ELF-1 (cell line): ENCODE measurements around the gene MGST3.
"Not testable (repeated sequence)": the region's sequence is repeated elsewhere in the genome, so short reads cannot be mapped to it uniquely, and the experiment has no call there.

Source experiments
- DNase-seq: peaks from one replicate; pipeline ENCODE4 v3.0.0-alpha.2; 2016; ENCODE audit warnings: low read depth, low spot score

MGST3 gene

DNA sequence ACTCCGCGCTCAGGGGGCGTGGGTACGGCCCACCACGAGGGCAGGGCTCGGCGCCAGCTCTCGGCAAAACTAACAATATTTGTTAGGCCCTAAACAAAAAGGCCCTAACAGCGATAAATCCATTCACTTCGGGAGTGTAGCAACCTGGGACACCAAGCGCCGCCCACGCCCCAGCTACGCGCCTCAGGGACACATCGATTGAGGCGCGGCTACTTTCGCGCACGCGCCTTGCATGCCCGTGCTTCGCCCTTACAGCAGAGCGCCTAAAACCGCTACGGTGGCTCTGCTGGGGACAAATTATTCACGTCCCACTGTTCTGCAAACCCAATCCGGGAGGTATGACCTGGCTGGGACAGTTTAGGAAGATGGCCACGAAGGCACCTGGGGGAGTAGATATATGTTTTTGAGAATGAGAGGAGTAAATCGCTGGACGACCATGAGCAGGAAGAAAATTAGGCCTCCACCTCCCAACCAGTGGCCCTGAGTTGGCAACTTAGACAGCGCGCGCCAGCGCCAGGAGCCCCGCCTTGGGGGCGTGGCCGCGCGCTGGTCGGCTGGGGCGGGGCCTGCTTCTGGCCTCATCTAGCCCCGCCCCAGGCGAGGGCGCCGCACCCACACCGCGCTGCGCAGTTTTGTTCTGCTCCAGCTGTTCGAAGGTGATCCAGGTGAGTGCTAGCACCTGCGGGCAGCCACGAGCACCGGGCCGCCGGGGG, at the start of gene MGST3:
TSS of gene MGST3 (plus strand) at position 606 of the 713 bp plus-strand sequence. CDS start 18,614 bp downstream, outside the sequence.
- DNase-seq: peak; percentile 97

DNA sequence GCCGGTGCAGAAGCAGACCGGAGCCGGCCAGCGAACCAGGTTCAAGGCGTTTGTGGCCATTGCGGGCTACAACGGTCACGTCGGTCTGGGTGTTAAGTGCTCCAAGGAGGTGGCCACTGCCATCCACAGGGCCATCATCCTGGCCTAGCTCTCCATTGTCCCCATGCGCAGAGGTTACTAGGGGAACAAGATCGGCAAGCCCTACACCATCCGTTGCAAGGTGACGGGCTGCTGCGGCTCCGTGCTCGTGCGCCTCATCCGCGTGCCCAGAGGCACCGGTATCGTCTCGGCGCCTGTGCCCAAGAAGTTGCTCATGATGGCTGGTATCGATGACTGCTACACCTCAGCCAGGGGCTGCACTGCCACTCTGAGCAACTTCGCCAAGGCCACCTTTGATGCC, 49.1 kb upstream of the MGST3 start:
- DNase-seq: no peak

DNA sequence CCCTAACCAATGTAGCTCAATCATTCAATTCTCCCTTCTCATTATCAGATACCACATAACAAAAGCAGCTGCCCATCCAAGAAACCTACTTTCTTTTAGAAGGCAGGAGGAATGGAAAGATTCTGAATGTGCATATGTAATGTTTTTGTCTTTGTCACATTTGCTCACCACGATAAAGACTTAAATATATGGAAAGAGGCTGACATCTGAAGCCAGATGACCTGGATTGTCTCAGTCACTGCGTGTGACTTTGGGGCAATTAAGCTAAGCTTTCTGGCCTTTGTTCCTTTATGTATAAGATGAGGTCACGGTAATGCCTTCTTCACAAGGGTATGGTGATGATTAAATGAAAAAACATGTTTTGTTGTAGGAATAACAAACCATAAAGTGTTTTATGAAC, 44.6 kb upstream of the MGST3 start:
- DNase-seq: no peak

DNA sequence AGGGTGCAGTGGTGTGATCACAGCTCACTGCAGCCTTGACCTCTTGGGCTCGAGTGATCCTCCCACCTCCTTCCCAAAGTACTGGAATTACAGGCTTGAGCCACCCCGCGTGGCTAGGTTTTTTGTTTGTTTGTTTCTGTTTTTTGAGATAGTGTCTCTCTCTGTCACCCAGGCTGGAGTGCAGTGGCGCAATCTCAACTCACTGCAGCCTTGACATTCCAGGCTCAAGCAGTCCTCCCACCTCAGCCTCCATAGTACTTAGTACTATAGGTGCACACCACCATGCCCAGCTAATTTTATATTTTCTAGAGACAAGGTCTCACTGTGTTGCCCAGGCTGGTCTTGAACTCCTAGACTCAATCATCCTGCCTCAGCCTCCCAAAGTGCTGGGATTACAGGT, 39.6 kb upstream of the MGST3 start:
- DNase-seq: not testable (repeated sequence)

DNA sequence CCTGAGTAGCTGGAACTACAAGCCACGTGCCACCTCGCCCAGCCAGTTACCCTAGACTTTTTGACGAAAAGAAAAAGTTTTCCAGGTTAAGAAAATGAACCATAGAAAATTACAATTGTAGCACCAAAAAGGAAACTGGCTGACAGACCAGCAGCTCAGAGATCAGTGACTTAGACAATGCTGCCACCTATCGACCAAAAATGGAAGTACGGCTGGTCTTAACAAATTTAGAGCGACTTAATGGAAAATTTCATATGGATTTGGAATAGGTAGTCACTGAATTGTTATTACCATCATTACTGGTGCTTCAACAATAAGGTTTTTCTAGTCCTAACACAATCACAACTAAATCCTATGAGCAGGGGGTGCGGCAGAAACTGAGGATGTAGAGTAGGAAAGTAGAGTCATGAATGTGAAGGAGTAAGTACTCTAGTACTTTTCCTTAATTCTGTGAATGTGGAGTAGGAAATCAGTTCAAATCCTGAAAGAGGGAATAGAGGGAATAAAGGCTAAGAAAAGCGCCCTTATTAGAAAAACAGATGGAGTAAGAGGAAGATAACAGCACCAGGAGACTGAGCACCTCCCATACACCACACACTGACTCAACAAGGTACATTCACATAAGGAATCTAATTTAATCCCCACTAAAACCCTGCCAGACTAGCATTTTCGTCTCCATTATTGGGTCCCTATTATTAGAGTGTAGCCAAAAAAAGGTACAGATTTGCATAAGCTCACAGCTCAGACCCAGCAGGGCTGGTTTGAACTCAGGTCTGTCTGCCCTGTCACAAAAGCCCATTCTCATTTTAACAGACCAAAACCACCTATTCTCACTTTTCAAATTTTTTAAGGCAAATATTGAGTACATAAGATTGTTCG, 37.9 kb upstream of the MGST3 start:
- peak; percentile 73 for DNase-seq

DNA sequence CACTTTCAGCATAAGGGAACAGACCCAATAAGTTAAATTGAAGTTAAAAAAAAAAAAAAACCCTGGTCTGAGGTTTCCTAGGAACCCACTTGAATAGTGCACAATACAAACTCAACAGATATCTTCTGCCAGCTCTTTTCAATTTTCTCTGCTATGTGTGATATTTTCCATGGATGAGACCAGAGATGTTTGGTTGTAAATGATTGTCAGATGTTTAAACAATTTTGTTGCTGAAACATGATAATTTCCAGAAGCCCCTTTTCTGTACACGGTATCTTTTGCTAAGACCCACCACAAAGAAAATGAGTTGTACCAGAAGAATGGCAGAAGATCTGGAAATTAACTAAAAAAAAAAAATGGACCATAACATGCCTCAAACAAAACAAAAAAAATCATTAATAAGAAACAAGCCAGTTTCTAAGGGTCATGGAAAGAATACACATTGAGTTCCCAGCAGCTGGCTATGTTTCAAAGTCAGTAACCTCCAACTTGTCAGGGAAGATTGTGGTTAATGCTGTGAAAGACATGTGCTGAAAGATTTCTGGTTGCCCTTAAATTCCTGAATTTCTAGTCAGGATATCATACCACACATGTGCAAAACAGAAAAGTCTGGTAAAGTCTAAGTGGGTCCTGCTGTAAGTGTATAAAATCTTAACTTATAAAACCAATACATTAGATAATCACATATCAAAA, 35.6 kb upstream of the MGST3 start:
- DNase-seq: no peak

DNA sequence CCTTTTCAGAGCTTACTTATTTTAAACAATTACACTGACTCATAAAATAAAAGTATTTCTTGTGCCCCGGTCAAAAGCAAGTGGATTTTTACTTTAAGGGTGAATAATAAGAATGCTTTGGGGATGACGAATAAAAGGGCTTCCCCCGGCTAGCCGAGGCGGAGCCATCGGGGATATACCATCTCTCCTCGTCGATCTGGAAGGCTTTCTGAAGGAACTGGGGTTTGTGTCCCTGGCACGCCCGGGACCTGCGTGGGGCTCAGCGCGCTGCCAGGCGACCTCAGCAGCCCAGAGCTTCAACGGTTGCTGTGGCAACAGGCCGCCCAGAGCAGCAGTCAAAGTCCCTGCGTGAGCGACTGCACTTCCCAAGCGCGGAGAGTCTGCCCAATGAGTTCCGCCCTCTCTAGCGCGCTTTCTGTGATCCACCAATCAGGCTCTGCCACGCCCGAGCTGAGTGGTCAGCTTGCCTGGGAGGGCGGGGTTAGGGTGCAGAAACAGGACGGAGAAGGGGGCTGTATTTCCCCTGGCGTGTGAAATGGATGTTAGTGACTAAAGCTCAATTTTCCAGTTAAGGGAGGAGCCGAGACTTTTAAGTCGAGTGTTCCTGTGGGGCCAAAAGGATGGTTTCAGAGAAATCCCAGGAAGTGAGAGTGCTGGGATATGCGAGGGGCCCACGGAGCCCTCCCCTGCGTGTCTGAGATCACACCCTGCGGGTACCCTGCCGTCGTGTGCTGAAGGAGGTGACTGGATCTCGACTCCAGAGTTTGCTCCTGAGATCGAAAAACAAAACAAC, 33.0 kb upstream of the MGST3 start:
- DNase-seq: peak; percentile 96

DNA sequence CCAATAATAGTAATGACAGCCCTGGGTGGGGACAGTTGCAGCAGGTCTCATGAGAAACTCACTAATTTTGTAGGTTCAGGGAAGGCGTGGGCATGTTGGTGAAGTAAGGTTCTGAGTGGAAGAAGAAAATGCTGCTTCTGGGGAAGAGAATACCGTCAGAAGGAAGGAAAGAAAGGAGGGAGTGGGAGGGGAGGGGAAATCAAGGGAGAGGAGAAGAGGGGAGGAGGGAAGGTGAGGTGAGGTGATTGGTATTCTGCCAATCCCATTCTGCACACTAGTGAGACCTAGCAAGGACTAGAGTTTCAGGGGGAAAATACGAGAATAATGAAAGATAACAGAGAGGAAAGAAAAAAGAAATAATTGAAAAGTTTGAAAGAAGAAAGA, 32.4 kb upstream of the MGST3 start:
- DNase-seq: no peak

DNA sequence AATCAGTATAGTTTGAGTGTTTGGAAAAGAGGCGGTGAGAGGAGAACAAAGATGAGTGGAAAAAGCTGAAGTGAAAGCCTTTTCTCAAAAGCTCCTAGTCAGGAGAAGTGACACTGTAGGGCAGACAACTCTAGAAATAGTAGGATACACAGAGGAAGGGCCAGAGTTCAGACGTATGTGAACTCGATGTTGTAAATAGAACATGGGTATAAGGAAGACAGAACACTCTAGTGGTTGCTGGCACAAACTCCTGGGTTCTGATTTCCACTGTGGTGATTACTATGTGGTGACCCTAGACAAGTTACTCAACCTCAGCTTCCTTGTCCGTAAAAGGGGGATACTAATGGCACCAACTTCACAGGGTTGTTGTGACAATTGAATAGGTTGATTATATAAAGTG, 30.2 kb upstream of the MGST3 start:
- DNase-seq: no peak

DNA sequence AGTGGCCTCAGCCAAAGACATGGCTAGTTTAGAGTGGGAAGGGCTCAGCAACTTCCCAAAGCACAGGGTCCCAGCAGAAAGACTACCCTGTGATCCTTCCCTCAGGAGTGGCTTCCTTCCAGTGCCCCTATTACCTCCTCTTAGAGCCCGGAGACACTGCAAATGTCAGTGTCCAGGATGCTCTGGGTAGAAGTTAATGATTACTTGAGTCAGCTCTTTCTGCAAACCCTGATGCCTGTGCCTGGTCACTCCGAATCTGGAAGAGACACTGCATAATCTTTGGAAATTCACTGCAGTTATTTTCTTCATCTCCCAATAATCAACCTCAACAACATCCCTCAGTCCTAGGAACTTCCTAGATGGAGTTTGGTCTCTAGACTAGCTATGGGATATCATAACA, 27.2 kb upstream of the MGST3 start:
- no peak for DNase-seq

DNA sequence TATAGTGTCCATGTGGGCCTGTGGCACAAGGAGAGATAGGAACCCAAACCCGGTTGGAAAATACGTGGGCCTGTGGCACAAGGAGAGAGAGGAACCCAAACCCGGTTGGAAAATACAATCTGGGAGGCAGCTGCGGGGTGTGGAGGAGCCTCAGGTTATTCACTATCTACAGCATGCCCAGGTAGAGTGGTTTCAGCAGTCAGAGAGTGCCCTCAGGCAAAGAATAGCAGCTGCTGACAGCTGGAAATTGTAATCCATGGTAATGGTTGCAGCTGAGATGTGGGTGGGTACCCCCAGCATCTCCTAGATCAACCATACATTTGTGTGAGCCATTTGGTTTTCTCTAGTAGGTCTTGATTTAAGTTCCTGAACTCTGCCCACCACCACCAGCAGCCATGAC, 25.8 kb upstream of the MGST3 start:
- no peak for DNase-seq

DNA sequence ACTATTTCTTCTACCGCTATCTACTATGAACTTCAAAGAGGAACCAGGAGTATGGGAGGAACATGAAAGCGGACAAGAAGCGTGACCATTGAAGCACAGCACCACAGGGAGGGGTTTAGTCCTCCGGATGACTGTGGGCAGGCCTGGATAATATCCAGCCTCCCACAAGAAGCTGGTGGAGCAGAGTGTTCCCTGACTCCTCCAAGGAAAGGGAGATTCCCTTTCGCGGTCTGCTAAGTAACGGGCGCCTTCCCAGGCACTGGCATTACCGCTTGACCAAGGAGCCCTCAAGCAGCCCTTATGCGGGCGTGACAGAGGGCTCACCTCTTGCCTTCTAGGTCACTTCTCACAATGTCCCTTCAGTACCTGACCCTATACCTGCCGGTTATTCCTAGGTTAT, 24.4 kb upstream of the MGST3 start:
- DNase-seq: not testable (repeated sequence)

DNA sequence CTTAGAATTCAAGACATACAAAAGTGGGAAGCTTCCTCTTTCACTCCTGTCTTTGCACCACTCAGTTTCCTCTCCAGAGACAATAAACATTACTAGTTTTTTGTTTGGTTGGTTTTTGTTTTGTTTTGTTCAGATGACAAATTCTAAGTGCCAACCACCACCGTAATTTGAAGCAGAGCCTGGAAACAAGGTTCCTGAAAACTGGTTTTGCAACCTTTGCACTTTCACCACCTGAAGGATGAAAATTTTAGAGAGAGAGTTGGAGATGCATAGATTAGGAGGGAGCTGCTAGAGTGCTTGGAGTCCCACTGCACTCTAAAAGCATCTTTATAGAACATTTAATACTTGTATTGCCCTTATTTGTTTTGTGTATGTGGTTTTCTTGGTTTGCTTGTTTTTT, 20.2 kb upstream of the MGST3 start:
- no peak for DNase-seq

DNA sequence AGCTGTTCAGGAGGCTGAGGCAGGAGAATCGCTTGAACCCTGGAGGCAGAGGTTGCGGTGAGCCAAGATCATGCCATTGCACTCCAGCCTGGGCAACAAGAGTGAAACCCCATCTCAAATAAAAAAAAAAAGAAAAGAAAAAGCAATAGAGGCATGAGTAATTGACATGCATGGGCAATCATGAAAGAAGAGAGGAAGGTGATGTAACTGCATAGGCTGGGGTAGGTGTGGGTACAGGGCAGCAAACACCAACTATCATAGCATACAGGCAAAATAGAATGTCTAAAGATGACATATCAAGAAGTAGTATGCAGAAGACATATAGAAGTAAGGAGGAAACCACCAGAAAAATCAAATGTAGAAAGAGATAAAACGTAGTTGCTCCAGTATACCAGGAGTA, 19.0 kb upstream of the MGST3 start:
- DNase-seq: no peak

DNA sequence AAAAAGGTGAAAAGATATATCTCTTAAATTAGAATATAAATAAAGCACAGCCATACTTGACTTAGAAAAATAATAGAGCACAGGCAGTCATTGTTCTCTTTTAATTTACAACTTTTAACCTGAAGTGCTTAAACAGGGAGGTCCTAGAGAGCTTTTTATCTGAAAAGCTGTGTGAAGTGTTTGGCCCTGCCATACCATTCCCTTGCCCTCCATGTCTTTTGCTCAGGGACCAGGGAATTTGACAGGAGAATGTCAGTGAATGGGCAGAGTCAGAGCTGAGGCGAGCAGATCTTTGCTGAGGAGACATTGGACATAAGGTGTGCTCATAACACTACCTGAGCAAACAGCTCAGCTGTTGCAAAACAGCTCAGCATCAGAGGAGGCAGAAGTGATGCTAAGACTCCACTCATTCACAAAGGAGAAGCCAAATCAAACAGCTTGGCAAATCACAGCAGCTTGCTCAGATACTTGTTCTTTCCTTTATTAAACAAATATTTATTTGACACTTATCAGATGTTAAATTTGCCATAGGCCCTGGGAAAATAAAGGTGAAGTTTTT, 14.9 kb upstream of the MGST3 start:
- DNase-seq: no peak

DNA sequence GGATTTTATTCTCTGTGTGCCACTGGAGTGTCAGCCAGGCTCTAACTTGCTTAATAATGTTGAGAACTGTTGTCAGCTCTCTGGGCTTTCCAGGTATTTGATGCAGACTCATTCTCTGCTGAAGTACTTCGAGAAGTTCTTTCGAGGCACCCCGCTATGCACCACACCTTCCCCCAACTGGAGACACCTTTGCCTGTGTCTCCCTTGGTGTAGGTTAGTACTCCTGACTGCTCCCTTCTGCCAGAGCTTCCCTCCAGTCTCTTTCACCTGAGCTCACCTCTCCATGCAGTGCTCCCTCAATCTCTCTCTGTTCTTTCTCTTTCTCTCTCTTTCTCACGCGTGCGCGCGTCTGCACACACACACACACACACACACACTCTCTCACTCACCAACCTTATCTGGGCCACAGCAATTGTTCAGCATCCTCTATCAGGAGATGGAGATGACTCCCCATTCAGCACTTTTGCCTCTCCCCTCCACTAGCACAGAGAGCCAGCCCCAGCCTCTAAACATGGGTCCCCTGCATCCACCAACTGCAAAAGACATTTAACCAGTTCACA, 14.0 kb upstream of the MGST3 start:
- DNase-seq: no peak

DNA sequence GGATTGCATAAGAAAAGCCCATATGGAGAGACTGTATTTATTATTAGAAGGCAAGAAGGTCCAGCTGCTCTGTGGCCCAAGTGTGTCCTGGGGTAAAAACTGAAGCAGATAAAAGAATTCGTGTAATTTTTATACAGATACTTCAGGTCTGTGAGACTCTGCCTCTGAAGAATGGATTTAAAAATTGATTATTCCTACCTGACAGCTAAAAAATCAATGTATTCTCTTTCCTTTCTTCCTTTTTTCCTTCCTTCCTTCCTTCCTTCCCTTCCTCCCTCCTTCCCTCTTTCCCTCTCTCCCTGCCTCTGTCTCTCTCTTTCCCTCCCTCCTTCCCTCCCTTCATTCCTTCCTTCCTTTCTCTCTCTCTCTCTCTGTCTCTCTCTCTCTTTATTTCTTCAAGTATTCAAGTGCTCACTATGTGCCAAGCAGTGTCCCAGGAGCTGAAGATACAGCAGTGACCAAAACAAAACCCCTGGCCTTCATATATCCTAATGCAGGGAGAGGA, 11.3 kb upstream of the MGST3 start:
- no peak for DNase-seq

DNA sequence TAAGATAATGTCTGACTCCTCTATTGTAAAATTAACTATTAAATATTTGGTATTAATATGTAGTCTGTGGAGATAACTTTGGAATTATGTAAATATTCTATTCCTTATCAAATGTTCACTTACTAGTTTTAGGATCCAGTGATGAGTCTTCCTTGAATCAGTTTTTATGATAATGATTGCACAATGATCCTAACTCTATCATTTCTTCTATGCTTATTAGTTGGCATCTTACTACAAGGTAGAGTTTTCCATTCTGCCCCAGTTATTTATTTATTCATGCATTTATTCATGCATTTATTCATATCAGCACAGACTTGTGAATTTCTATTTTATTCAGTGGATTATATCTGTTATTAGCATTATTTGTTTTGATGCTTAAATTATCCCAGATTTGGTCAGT, 7.4 kb upstream of the MGST3 start:
- DNase-seq: no peak

DNA sequence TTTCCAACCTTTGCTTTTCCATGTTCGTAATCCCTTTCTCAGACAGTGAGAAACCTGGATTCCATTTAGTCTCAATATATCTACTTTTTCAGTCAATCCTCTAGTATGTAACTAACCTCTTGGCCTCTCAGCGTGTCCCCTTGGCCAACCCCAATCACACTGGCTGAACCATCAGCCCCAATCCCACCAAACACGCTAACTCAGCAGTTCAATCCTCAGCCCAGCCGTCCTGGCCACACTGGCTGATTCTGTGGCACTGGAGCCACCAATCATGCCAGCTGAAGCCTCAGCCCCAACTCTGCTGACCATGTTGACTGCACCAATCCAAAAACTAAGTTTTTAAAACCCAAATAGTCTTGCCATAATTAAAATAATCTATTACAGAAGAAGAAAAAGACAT, 6.6 kb upstream of the MGST3 start:
- no peak for DNase-seq

DNA sequence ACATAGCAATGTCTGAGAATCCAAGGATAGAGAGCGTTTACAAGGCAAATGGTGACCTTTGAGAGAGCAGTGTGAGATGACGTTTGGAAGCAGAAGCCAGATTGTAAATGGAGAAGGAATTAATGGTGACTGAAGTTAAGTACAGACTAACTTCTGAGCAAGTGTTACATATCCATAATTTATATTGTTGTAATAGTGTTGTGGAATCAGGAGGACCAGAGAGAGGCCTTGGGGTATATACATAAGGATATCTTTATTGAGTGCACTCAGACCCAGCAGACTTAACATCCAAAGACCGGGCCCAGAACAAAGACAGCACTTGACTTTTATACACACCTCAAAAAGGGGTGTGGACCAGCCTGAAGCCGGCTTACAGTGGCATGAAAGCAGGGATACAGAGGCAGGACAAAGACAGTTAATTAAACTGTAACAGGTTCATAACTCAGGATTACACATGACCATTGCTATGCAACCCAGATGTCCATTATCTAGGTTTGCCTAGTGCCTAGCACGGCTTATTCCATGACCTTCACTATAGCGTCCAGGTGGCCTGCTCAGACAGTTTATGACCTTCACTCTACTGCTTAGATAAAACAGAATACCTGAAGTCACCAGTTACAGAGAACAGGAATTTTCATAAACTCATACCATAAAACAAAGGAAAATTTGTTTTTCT, 2.7 kb upstream of the MGST3 start:
- no peak for DNase-seq
